BJ (cell line): ENCODE data around the gene SLC4A4. TPM values are rescaled to one million over a fixed set of nuclear protein-coding genes. Genes with fewer than 3 reads are reported as not detected.

ENCODE experiments used
- CTCF ChIA-PET: fragments of 350-600 bp; formaldehyde crosslinking; extraction: SDS; loops from one replicate; lab custom pipeline; 2021; ENCODE audit warnings: antibody characterized with exemption, inconsistent platforms; lab: Yijun Ruan, JAX
- POLR2A ChIA-PET: fragments of 300-600 bp; sonication (Branson Sonifier 250); formaldehyde crosslinking; extraction: SDS; loops from one replicate; lab custom pipeline; 2021; ENCODE audit warnings: antibody characterized with exemption; lab: Charles Lee
- DNase-seq: peaks from one replicate; pipeline ENCODE4 v3.0.0-alpha.2; 2011; ENCODE audit warnings: low read depth
- H3K27me3 ChIP-seq: 2 replicates; pipeline ENCODE4 v1.6.0; 2011; ENCODE audit warnings: low read length; ENCODE audit not compliant: control insufficient read depth, insufficient read depth
- H3K36me3 ChIP-seq: 2 replicates; pipeline ENCODE4 v1.5.1; 2011; ENCODE audit warnings: low read length; ENCODE audit not compliant: control insufficient read depth, insufficient read depth
- H3K4me3 ChIP-seq: 2 replicates; pipeline ENCODE4 v1.5.1; 2011; ENCODE audit warnings: low read depth, mild to moderate bottlenecking, control low read depth, low read length
- polyA plus RNA-seq: library from polyadenylated mRNA; depleted of rRNA; stranded (reverse); fragments of >200 nt; gene quantifications from 2 replicates; pipeline ENCODE4 v1.2.3, GENCODE V29; 2011
- TF ChIP-seq, protein P1 (sequence below): IDR thresholded peaks from 2 replicates; pipeline ENCODE4 v1.5.1; 2011; ENCODE audit warnings: low read depth, mild to moderate bottlenecking, control low read depth, inconsistent platforms, low read length, moderate library complexity; ENCODE audit not compliant: insufficient read depth

SLC4A4 gene
- polyA plus RNA-seq, 1 experiment, result 1.9 TPM

DNA sequence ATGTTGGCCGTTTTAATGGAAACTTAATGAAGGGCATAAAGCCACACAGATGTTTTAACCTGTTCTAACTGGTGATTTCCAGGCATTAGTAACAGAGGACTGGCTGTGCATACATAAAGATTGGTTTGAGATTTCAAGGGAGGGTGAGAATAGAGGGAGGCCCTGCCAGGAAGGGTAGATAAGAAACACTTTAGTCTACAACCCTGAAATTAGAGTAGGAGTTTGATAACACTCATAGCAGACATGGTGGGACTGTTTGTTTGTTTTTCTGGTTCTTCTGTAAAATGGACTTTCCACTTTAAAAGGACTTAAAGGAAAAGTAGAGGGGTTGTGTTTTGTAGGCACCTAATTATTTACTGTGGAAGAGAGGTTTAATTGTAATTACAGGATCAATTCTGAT is 16.2 kb downstream of the SLC4A4 start:
- ChIA-PET POLR2A (no interaction called here), CTCF (interaction anchor here (1.0 kb wide), 1 partner anchor 14 kb away, joined by 4 read pairs; no protein-coding TSS in a partner anchor)
- Histone ChIP-seq H3K27me3 (no peaks in the 10 kb centered on the region), H3K4me3 (no peak overlapping the region), H3K36me3 (no peaks in the 10 kb centered on the region)
- DNase-seq, result no peak
- TF ChIP-seq, protein P1, sequence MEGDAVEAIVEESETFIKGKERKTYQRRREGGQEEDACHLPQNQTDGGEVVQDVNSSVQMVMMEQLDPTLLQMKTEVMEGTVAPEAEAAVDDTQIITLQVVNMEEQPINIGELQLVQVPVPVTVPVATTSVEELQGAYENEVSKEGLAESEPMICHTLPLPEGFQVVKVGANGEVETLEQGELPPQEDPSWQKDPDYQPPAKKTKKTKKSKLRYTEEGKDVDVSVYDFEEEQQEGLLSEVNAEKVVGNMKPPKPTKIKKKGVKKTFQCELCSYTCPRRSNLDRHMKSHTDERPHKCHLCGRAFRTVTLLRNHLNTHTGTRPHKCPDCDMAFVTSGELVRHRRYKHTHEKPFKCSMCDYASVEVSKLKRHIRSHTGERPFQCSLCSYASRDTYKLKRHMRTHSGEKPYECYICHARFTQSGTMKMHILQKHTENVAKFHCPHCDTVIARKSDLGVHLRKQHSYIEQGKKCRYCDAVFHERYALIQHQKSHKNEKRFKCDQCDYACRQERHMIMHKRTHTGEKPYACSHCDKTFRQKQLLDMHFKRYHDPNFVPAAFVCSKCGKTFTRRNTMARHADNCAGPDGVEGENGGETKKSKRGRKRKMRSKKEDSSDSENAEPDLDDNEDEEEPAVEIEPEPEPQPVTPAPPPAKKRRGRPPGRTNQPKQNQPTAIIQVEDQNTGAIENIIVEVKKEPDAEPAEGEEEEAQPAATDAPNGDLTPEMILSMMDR, result no peak

DNA sequence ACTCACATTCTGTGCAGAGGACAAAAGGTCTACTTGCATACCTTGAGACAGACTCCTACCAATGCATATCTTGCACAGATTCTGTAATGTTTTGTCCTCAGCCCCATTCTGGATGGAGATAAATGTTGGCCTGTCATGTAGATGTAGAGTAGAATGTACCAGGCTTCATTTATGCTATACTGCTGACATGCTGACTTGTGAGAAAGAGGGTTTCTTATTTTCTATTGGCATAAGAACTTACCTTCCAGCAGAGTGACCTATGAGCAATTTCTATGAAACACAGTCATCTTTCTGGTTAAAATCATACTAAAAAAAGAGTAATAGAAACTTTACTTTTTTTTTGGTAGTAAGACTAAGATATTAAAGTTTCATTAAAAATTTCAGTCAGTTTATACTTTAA is 17.2 kb downstream of the SLC4A4 start:
- CTCF ChIA-PET, result no interaction called here
- Histone ChIP-seq H3K27me3 (no peaks in the 10 kb centered on the region), H3K36me3 (no peaks in the 10 kb centered on the region), H3K4me3 (no peak overlapping the region)
- POLR2A ChIA-PET, result no interaction called here
- TF ChIP-seq, protein P1, result no peak
- DNase-seq, result no peak

DNA sequence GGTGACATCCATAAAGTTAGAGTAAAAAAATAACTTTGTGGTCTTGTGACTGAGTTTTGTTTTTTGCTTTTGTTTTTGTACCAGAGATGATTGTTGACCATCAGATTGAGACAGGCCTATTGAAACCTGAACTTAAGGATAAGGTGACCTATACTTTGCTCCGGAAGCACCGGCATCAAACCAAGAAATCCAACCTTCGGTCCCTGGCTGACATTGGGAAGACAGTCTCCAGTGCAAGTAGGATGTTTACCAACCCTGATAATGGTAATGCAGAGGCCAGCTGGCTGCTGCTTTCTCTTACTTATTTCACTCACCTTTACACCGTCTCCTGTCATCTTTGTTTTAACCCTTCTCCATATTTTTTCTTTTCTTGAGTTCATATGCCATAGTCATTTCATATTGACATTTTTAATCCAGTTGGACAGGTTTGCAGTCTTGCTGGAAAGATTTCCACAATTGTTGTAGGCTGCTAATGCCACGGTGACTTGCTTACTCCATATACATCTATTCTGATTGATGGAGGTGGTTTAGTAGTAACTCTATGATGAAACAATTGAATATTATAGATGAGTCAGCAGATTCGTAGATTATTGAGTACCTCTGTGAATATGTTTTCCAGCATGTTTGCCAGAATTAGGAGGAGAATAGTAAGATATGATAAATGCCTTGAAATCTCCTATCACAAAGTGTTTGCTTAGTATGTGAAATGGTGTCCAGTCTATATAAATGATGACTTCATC is 18.3 kb downstream of the SLC4A4 start:
- Histone ChIP-seq H3K27me3 (no peaks in the 10 kb centered on the region), H3K36me3 (no peaks in the 10 kb centered on the region), H3K4me3 (no peak overlapping the region)
- ChIA-PET CTCF (no interaction called here), POLR2A (no interaction called here)
- TF ChIP-seq, protein P1, result no peak
- no peak for DNase-seq

DNA sequence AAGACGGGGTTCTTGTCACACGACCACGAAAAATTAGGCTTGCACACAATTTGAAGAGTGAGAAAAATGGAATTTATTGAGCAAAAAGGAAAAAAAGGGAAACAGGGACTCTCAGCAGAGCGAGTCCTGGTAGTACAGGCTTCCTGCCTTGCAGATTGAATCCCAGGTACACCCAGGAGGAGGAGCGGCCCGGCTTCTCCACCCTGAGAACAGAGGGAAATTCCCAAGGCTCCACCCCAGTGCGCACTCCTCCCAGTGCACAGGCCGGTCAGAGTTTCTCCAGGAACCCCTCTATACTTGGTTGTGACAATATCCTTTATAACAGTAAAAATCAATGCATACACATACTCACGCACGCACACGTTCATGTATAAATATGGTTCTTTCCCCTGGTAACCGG is 22.0 kb downstream of the SLC4A4 start:
- CTCF ChIA-PET, result interaction anchor here (1.4 kb wide), 1 partner anchor 10 kb away, joined by 3 read pairs; no protein-coding TSS in a partner anchor
- Histone ChIP-seq H3K4me3 (no peak overlapping the region), H3K36me3 (no peaks in the 10 kb centered on the region), H3K27me3 (no peaks in the 10 kb centered on the region)
- TF ChIP-seq, protein P1, result no peak
- DNase-seq, result no peak
- POLR2A ChIA-PET, result no interaction called here

DNA sequence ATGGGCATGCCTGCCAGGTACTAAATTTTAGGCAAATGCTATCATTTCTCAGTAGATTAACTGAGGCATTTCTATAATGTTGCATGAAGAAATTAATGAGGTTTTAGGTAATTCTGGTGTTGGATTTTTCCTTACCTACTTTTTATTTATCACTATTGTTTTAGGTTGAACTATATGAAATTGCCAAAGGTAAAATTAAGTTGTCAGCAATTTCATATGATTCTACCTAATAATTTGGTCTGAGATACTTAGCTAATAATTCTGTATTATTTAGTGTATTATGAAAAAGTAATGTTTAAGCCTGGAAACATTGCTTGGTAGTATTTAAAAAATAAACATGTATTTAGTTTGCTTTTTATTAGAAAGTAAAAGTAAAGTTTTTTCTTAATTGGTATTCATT is 22.7 kb downstream of the SLC4A4 start:
- Histone ChIP-seq H3K4me3 (no peak overlapping the region), H3K27me3 (no peaks in the 10 kb centered on the region), H3K36me3 (no peaks in the 10 kb centered on the region)
- CTCF ChIA-PET, result interaction anchor here (1.4 kb wide), 1 partner anchor 9 kb away, joined by 3 read pairs; no protein-coding TSS in a partner anchor
- TF ChIP-seq, protein P1, result no peak
- DNase-seq, result no peak
- POLR2A ChIA-PET, result no interaction called here
